Kidney (tissue), 14 donors: ENCODE data around the gene ENPP3. TPM values are rescaled to one million over a fixed set of nuclear protein-coding genes. Genes with fewer than 3 reads are reported as not detected.

Source experiments
- DNase-seq, 5 donors: peaks; one replicate each; pipeline ENCODE4 v3.0.0-alpha.2; 2013 to 2020
- FAIRE-seq: peaks from 2 replicates; lab custom pipeline; 2012; peaks lifted over from hg19 to GRCh38; lab: Jason Lieb, UNC
- H3K27ac ChIP-seq, 2 donors: one replicate each; pipeline ENCODE4 v1.7.0; 2013; ENCODE audit warnings: low read depth in 2 of 2, low read length in 2 of 2, inconsistent platforms in 1 of 2
- H3K27me3 ChIP-seq: one replicate; pipeline ENCODE4 v1.7.1; 2013; ENCODE audit warnings: low read length, inconsistent platforms; ENCODE audit not compliant: control insufficient read depth, insufficient read depth
- H3K36me3 ChIP-seq, 3 donors: one replicate each; pipeline versions ENCODE4 v1.7.0 to v1.7.1; 2013; ENCODE audit warnings: low read length in 3 of 3, control low read depth in 1 of 3, inconsistent platforms in 1 of 3; ENCODE audit not compliant: insufficient read depth in 3 of 3, control insufficient read depth in 2 of 3
- H3K4me1 ChIP-seq, 3 donors: one replicate each; pipeline versions ENCODE4 v1.7.0 to v1.7.1; 2013; ENCODE audit warnings: low read length in 3 of 3, inconsistent platforms in 1 of 3, low read depth in 1 of 3; ENCODE audit not compliant: control insufficient read depth in 2 of 3, insufficient read depth in 2 of 3
- H3K4me3 ChIP-seq, 3 donors: one replicate each; pipeline versions ENCODE4 v1.7.0 to v1.8.1; 2013; ENCODE audit warnings: low read length in 3 of 3, control low read depth in 1 of 3, inconsistent platforms in 1 of 3
- H3K9ac ChIP-seq, 3 donors: one replicate each; pipeline versions ENCODE4 v1.7.0 to v1.7.1; 2013; ENCODE audit warnings: low read length in 3 of 3, control low read depth in 1 of 3, inconsistent platforms in 1 of 3
- H3K9me3 ChIP-seq, 3 donors: one replicate each; pipeline versions ENCODE4 v1.7.0 to v1.7.1; 2013; ENCODE audit warnings: low read length in 3 of 3, control low read depth in 1 of 3, inconsistent platforms in 1 of 3; ENCODE audit not compliant: control insufficient read depth in 2 of 3, insufficient read depth in 1 of 3
- CTCF ChIP-seq: IDR thresholded peaks from 3 replicates; pipeline ENCODE4 v1.5.1; 2012; ENCODE audit warnings: mild to moderate bottlenecking, moderate library complexity, borderline replicate concordance; ENCODE audit not compliant: insufficient read depth; ENCODE audit errors: extremely low read depth
- intact Hi-C: fragments of 100-400 bp; cut with DNase I; formaldehyde crosslinking; loops from one replicate; pipeline ENCODE4 v1.11.1; 2022
- polyA plus RNA-seq: library from polyadenylated mRNA; stranded (reverse); fragments of 350-450 nt; fragmentation: Illumina TruSeq; extraction: RNeasy Lipid Tissue Mini Kit (QIAGEN cat#74804); gene quantifications from one replicate; pipeline ENCODE4 v1.2.3, GENCODE V29; 2014; ENCODE audit warnings: low read depth, low replicate concordance; ENCODE audit not compliant: insufficient read depth
- total RNA-seq: library from RNA; stranded (reverse); fragmentation: NEBNext Ultra II Directional; extraction: Animal tissue kit (Norgen Biotek cat#: 25700); gene quantifications from one replicate; pipeline ENCODE4 v1.2.1, GENCODE V29; 2021
- donor health status: control.
- donor health status: control.
- donor health status: control.
- donor health status: control.
- donor health status: control.
- donor health status: DM: yes; HTN: yes; CAD: no.
- donor health status: Normal renal cell carcinoma (clear cell type).

ENPP3 gene
- total and polyA plus RNA-seq, 2 donors from 2014 or later: 2.0 to 2.5 TPM

GRCh38 chr6:131727868-131728267 is 90.8 kb downstream of the ENPP3 start:
- no peak overlapping the region for H3K4me3 ChIP-seq
- no peak overlapping the region for H3K27ac ChIP-seq
- no peaks in the 10 kb centered on the region for H3K4me1 ChIP-seq
- peaks cover 0 to 2% (median 0%) of the 10 kb centered on the region in 3 donors for H3K36me3 ChIP-seq
- TF ChIP-seq CTCF: no peak
- FAIRE-seq (no peak), DNase-seq (no peak)
- H3K9ac ChIP-seq: no peak overlapping the region
- H3K27me3 ChIP-seq: no peaks in the 10 kb centered on the region
- intact Hi-C loops: no loop called here
- no peaks in the 10 kb centered on the region for H3K9me3 ChIP-seq

- no peak overlapping the region for H3K27ac ChIP-seq
- no peak overlapping the region for H3K9ac ChIP-seq
- H3K4me3 ChIP-seq: no peak overlapping the region
- TF ChIP-seq CTCF: no peak
- H3K36me3 ChIP-seq: peaks cover 0 to 2% (median 0%) of the 10 kb centered on the region in 3 donors
- intact Hi-C loops: no loop called here
- no peaks in the 10 kb centered on the region for H3K27me3 ChIP-seq
- H3K4me1 ChIP-seq: no peaks in the 10 kb centered on the region
- FAIRE-seq (no peak), DNase-seq (peak in 1 of 5 donors; percentile 38)
- H3K9me3 ChIP-seq: no peaks in the 10 kb centered on the region
These were observed 91.3 kb downstream of the ENPP3 start for GRCh38 chr6:131728296-131728939.

- Histone ChIP-seq H3K9me3 (no peaks in the 10 kb centered on the region), H3K4me1 (no peaks in the 10 kb centered on the region), H3K36me3 (peaks cover 0 to 2% (median 0%) of the 10 kb centered on the region in 3 donors), H3K9ac (no peak overlapping the region), H3K27ac (no peak overlapping the region), H3K27me3 (no peaks in the 10 kb centered on the region), H3K4me3 (no peak overlapping the region)
- intact Hi-C loops: no loop called here
- FAIRE-seq (no peak), DNase-seq (peak in 1 of 5 donors; percentile 24)
- TF ChIP-seq CTCF: no peak
These were observed 92.4 kb downstream of the ENPP3 start for GRCh38 chr6:131729550-131729949.
